B cell (primary cell): ENCODE data around the gene GSTA2. TPM values are rescaled to one million over a fixed set of nuclear protein-coding genes. Genes with fewer than 3 reads are reported as not detected.
"Not testable (repeated sequence)": the region's sequence is repeated elsewhere in the genome, so short reads cannot be mapped to it uniquely, and the experiment has no call there.

Experiments used
- ATAC-seq: fragments of 200-7000 bp; cut with Tn5 transposase; one replicate; pipeline ENCODE4 v1.10.0; 2021; ENCODE audit warnings: low read depth, mild to moderate bottlenecking, moderate number of reproducible peaks, moderate library complexity
- CTCF ChIA-PET: fragments of 350-600 bp; sonication (Branson Sonifier 250); formaldehyde crosslinking; loops from one replicate; lab custom pipeline; 2021; ENCODE audit warnings: antibody characterized with exemption, inconsistent platforms; lab: Charles Lee
- POLR2A ChIA-PET: fragments of 350-600 bp; sonication (Branson Sonifier 250); formaldehyde crosslinking; loops from one replicate; lab custom pipeline; 2021; ENCODE audit warnings: antibody characterized with exemption; lab: Charles Lee
- DNase-seq: peaks from one replicate; pipeline ENCODE4 v3.0.0; 2013
- H2AFZ ChIP-seq: 2 replicates; pipeline ENCODE4 v1.6.1; 2012; ENCODE audit warnings: mild to moderate bottlenecking, low read depth, low read length; ENCODE audit not compliant: insufficient read depth, poor library complexity, severe bottlenecking
- H3K27ac ChIP-seq, 2 donors: 1 replicate in 1 of 2; 2 replicates in 1 of 2; pipeline ENCODE4 v1.5.1; 2012 to 2013; ENCODE audit warnings: low read length in 2 of 2, mild to moderate bottlenecking in 2 of 2, moderate library complexity in 1 of 2
- H3K27me3 ChIP-seq, 4 experiments: fragments of 200-600 bp in 1 of 4; sonication (generic) in 1 of 4; replicated peaks in 1 of 4; 1 replicate in 2 of 4; 2 replicates in 2 of 4; pipeline versions ENCODE4 v1.6.1 to v1.7.0; 2013 to 2016; ENCODE audit warnings: low read length in 3 of 4, mild to moderate bottlenecking in 2 of 4, mixed read lengths in 1 of 4, moderate library complexity in 1 of 4; ENCODE audit not compliant: insufficient read depth in 4 of 4, control insufficient read depth in 3 of 4; ENCODE audit errors: control extremely low read depth in 1 of 4
- H3K36me3 ChIP-seq, 2 experiments: replicated peaks in 1 of 2; 1 replicate in 1 of 2; 2 replicates in 1 of 2; pipeline versions ENCODE4 v1.6.1 to v1.7.1; 2013; ENCODE audit warnings: low read length in 1 of 2; ENCODE audit not compliant: insufficient read depth in 2 of 2, control insufficient read depth in 1 of 2; ENCODE audit errors: control extremely low read depth in 1 of 2, extremely low read depth in 1 of 2
- H3K4me1 ChIP-seq, 2 donors: fragments of 200-600 bp in 1 of 2; sonication (generic) in 1 of 2; 1 replicate in 1 of 2; 2 replicates in 1 of 2; pipeline versions ENCODE4 v1.5.1 to v1.6.1; 2013 to 2017; ENCODE audit warnings: low read length in 2 of 2; ENCODE audit not compliant: control insufficient read depth in 2 of 2, insufficient read depth in 2 of 2
- H3K4me2 ChIP-seq: replicated peaks from 2 replicates; pipeline ENCODE3; 2012; ENCODE audit warnings: mild to moderate bottlenecking, low read depth, low read length; ENCODE audit not compliant: poor library complexity, severe bottlenecking
- H3K4me3 ChIP-seq, 5 experiments: fragments of 200-600 bp in 1 of 5; sonication (generic) in 1 of 5; 1 replicate in 3 of 5; 2 replicates in 2 of 5; pipeline versions ENCODE4 v1.5.1 to v1.7.0; 2011 to 2016; ENCODE audit warnings: low read length in 4 of 5, mild to moderate bottlenecking in 4 of 5, low read depth in 2 of 5, control low read depth in 1 of 5, moderate library complexity in 1 of 5; ENCODE audit not compliant: insufficient read depth in 1 of 5; ENCODE audit errors: control extremely low read depth in 1 of 5, extremely low read depth in 1 of 5
- H3K79me2 ChIP-seq: fragments of 200-600 bp; sonication (generic); one replicate; pipeline ENCODE4 v1.6.0; 2016; ENCODE audit warnings: low read length; ENCODE audit not compliant: control insufficient read depth, insufficient read depth
- H3K9ac ChIP-seq: fragments of 200-600 bp; sonication (generic); 2 replicates; pipeline ENCODE4 v1.6.1; 2017; ENCODE audit warnings: mild to moderate bottlenecking, low read length, moderate library complexity
- H3K9me3 ChIP-seq, 3 donors: one replicate each; pipeline versions ENCODE4 v1.6.1 to v1.7.1; 2013; ENCODE audit warnings: low read length in 2 of 3; ENCODE audit not compliant: control insufficient read depth in 2 of 3, insufficient read depth in 1 of 3; ENCODE audit errors: control extremely low read depth in 1 of 3
- H4K20me1 ChIP-seq: 2 replicates; pipeline ENCODE4 v1.6.0; 2012; ENCODE audit warnings: mild to moderate bottlenecking, low read length; ENCODE audit not compliant: insufficient read depth, control insufficient read depth, poor library complexity, severe bottlenecking
- H3K27ac Mint-ChIP-seq: one replicate; pipeline ENCODE4 v1.8.0; 2021; ENCODE audit warnings: mixed read lengths
- H3K27me3 Mint-ChIP-seq: one replicate; pipeline ENCODE4 v1.8.0; 2021; ENCODE audit warnings: mixed read lengths
- H3K4me1 Mint-ChIP-seq: one replicate; pipeline ENCODE4 v1.8.0; 2021; ENCODE audit warnings: mixed read lengths
- H3K4me3 Mint-ChIP-seq: one replicate; pipeline ENCODE4 v1.8.0; 2021; ENCODE audit warnings: mixed read lengths
- H3K9me3 Mint-ChIP-seq: one replicate; pipeline ENCODE4 v1.8.0; 2022; ENCODE audit warnings: mixed read lengths; ENCODE audit not compliant: insufficient read depth
- EZH2 ChIP-seq: IDR thresholded peaks from 2 replicates; pipeline ENCODE4 v1.6.1; 2012; ENCODE audit warnings: borderline replicate concordance, low read depth, mild to moderate bottlenecking, moderate library complexity, low read length; ENCODE audit not compliant: insufficient read depth, poor library complexity, severe bottlenecking
- WGBS: methylation state at CpG from one replicate; pipeline ENCODE4 v1.1.5; 2013; ENCODE audit warnings: missing lambda C conversion rate; ENCODE audit not compliant: insufficient coverage; 5-methylcytosine and 5-hydroxymethylcytosine counted together
- intact Hi-C: fragments of 100-400 bp; cut with micrococcal nuclease; formaldehyde crosslinking; loops from one replicate; pipeline ENCODE4 v1.10.0; 2022
- polyA plus RNA-seq: library from polyadenylated mRNA; depleted of rRNA; stranded (reverse); fragments of >200 nt; gene quantifications from 2 replicates; pipeline ENCODE4 v1.2.3, GENCODE V29; 2012
- total RNA-seq, 2 donors: library from RNA; stranded (reverse); fragments of 120-200 nt in 1 of 2; gene quantifications; 1 replicate in 1 of 2; 2 replicates in 1 of 2; pipeline versions ENCODE4 v1.2.3 to v1.2.4, GENCODE V29; 2013 to 2022
- TF ChIP-seq, protein P1 (sequence below): fragments of 200-600 bp; IDR thresholded peaks from one replicate; pipeline ENCODE4 v1.8.0; 2022; ENCODE audit warnings: antibody characterized with exemption, mild to moderate bottlenecking

GSTA2 gene
- total and polyA plus RNA-seq, 2 donors (not counting 1 experiment from before 2014, with no cell fraction given) = not detected

DNA sequence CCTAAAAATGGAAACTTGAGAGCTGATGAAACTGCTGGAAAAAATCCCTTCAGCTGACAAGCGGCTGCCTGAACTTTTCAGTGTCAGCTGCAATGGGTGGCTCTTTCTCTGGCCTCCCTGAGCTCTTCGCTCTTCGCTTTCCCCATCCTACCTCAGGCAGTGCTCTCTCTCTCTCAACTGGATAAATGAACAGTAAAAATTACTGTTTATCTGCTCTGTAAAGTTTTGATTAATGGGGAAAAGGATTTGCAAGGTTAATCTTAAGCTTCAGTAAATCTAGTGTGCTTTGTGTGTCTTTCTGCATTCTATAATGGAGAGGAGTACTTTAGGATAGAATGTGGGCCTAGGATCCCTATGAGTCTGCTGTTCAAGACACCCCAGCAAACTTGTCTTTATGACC lies 57.3 kb downstream of the GSTA2 start:
- Histone ChIP-seq H3K27me3 (no peaks in the 10 kb centered on the region), H3K79me2 (no peaks in the 10 kb centered on the region), H3K9me3 (peaks cover 0 to 3% (median 0%) of the 10 kb centered on the region in 3 donors), H3K4me3 (no peak overlapping the region), H2AFZ (no peak overlapping the region), H3K4me1 (no peaks in the 10 kb centered on the region), H3K27ac (no peak overlapping the region), H3K36me3 (no peaks in the 10 kb centered on the region), H4K20me1 (no peaks in the 10 kb centered on the region), H3K9ac (no peak overlapping the region), H3K4me2 (no peak overlapping the region)
- Mint-ChIP-seq H3K9me3 (no peaks in the 10 kb centered on the region), H3K27ac (no peak overlapping the region), H3K4me1 (no peaks in the 10 kb centered on the region), H3K27me3 (peaks cover 6% of the 10 kb centered on the region), H3K4me3 (no peak overlapping the region)
- intact Hi-C loops = no loop called here
- no peak for TF ChIP-seq EZH2
- TF ChIP-seq, protein P1, sequence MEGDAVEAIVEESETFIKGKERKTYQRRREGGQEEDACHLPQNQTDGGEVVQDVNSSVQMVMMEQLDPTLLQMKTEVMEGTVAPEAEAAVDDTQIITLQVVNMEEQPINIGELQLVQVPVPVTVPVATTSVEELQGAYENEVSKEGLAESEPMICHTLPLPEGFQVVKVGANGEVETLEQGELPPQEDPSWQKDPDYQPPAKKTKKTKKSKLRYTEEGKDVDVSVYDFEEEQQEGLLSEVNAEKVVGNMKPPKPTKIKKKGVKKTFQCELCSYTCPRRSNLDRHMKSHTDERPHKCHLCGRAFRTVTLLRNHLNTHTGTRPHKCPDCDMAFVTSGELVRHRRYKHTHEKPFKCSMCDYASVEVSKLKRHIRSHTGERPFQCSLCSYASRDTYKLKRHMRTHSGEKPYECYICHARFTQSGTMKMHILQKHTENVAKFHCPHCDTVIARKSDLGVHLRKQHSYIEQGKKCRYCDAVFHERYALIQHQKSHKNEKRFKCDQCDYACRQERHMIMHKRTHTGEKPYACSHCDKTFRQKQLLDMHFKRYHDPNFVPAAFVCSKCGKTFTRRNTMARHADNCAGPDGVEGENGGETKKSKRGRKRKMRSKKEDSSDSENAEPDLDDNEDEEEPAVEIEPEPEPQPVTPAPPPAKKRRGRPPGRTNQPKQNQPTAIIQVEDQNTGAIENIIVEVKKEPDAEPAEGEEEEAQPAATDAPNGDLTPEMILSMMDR = no peak
- 83% methylated on average over 1 of the region's 3 CpGs for WGBS
- ATAC-seq = no peak
- DNase-seq = no peak
- POLR2A ChIA-PET = no interaction called here
- CTCF ChIA-PET = interaction anchor here (1.5 kb wide), 1 partner anchor 12 kb away, joined by 5 read pairs; no protein-coding TSS in a partner anchor

DNA sequence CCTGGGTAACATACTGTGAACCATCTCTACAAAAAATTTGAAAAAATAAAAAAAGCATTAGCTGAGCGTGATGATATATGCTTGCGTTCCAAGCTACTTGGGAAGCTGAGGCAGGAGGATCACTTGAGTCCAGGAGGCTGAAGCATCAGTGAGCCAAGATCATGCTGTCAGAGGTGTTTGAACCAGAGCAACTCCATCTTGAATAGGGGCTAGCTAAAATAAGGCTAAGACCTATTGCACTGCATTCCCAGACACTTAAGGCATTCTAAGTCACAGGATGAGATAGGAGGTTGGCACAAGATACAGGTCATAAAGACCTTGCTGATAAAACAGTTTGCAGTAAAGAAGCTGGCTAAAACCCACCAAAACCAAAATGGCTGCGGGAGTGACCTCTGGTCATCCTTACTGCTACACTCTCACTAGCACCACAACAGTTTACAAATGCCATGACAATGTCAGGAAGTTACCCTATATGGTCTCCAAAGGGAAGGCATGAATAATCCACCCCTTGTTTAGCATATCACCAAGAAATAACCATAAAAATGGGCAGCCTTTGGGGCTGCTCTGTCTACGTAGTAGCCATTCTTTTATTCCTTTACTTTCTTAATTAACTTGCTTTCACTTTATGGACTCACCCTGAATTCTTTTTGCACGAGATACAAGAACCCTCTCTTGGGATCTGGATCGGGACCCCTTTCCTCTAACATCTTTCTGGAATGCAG lies 58.3 kb downstream of the GSTA2 start:
- 94% methylated on average over 6 of the region's 6 CpGs for WGBS
- H3K9me3 Mint-ChIP-seq = not testable (repeated sequence)

More for the DNA sequence above, 58.3 kb downstream of the GSTA2 start:
- H3K27ac Mint-ChIP-seq, H3K4me3 Mint-ChIP-seq, H3K27me3 Mint-ChIP-seq, H3K4me1 ChIP-seq, intact Hi-C loops, H3K27ac ChIP-seq, H3K4me3 ChIP-seq, H3K36me3 ChIP-seq, H4K20me1 ChIP-seq, H3K9ac ChIP-seq, H3K4me1 Mint-ChIP-seq, H3K27me3 ChIP-seq, ATAC-seq, POLR2A ChIA-PET, H3K9me3 ChIP-seq, DNase-seq, H2AFZ ChIP-seq, H3K4me2 ChIP-seq, CTCF ChIA-PET, H3K79me2 ChIP-seq: not testable (repeated sequence)
